Suprapubic skin (tissue), 4 donors: ENCODE results near the gene FES.

Experiments used
- CTCF ChIP-seq, 2 donors: fragments of 200-600 bp in 1 of 2; fragments of 450-650 bp in 1 of 2; sonication (generic) in 1 of 2; IDR thresholded peaks; one replicate each; pipeline ENCODE4 v1.5.1; 2016 to 2019; ENCODE audit warnings: antibody characterized with exemption in 2 of 2, mild to moderate bottlenecking in 1 of 2, moderate library complexity in 1 of 2
- POLR2A ChIP-seq, 2 donors: fragments of 450-650 bp; IDR thresholded peaks; one replicate each; pipeline ENCODE4 v1.6.1; 2017; ENCODE audit warnings: antibody characterized with exemption in 2 of 2, mild to moderate bottlenecking in 2 of 2, moderate library complexity in 2 of 2
- POLR2AphosphoS5 ChIP-seq, 3 donors: sonication (generic); formaldehyde crosslinking; IDR thresholded peaks; one replicate each; pipeline ENCODE4 v1.6.1; 2017; ENCODE audit warnings: antibody characterized with exemption in 3 of 3

- no peak for TF ChIP-seq POLR2A (IDR thresholded peaks at IDR 0.05)
- TF ChIP-seq CTCF (IDR thresholded peaks at IDR 0.05) = no peak
- TF ChIP-seq POLR2AphosphoS5 (IDR thresholded peaks at IDR 0.05) = no peak
These were observed 13.1 kb upstream of the FES start for GRCh38 chr15:90871139-90871715.
